HG03575 (cell line): ENCODE measurements around the gene GHR.
"Not testable (repeated sequence)": the region's sequence is repeated elsewhere in the genome, so short reads cannot be mapped to it uniquely, and the experiment has no call there.

Experiments used
- ATAC-seq: cut with Tn5 transposase; IDR thresholded peaks from one replicate; pipeline ENCODE4 v1.9.1; 2021; ENCODE audit not compliant: unreplicated experiment, insufficient number of reproducible peaks, low FRiP score; ENCODE audit errors: extremely low read depth

The GHR gene

DNA sequence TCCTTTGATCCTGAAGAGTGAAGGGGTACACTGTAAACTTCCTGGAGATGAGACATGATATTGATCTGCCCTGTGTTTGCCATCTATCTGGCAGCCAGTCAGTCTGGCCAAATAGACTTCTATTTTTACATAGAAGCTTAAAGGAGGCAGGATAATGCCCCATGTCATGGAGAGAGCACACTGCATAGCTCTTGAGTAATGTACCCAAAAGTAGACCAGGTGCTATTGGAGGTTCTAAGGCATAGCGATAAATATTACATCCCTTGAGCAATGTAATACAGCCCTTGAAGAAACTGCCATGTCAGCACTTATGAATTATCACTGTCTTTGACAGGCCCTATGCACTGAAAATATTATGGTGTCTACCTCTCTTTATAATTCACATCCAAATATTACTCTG is 131.8 kb downstream of the GHR start:
- no peak for ATAC-seq

DNA sequence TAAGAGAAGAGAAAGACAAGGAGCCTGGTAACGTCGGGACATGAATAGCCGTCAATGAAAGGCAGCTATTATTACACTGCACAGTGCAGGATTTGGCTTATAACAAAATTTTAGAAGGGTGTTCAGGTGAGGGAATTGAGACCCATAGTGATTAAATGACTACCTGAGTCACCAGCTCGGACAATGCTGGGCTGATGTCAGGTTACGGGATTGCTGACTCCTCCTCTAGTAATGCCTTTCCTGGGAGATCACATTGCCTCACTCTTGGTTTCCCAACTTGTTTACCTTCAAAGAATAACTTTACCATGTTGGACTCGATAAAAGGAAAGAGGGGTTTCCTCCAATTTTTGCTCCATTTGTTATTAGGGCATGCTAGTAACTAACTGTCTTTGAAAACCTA is 132.6 kb downstream of the GHR start:
- ATAC-seq, result no peak

DNA sequence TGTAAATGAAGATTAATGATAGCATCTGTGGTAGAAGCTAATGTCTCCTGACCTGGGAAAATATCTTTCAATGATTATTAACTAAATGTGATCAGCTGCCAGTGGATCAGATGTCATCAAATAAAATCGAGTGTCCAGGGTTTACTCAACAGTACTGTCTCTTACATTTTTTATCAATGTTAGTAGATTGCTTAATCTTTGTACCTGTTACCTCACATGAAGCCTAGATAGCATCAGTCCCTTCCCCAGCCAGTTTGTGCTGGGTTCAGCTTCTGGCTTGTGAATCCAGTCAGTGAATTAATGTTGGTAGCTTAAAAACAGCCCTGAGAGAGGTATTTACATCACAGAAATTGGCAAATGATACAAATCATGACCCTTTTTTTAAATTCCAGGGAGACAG is 134.4 kb downstream of the GHR start:
- no peak for ATAC-seq

DNA sequence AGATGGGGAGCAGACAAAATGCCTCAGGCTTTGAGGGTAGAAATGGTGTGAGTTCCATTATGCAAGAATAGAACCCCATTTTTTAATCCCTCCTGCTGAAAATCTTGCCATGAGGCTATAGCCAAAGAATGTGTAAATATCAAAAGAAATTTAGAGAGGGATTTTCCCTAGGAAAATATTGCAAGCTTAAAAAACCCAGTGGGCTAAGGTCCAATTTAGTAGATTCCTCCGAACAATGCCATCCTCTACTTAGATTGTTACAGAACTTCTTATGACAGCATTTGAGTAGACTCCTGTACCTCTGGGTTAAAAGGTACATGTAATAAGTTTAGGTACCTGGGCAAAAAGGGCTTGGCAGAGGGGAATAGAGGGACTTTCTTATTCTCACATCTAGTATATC is 138.4 kb downstream of the GHR start:
- no peak for ATAC-seq

DNA sequence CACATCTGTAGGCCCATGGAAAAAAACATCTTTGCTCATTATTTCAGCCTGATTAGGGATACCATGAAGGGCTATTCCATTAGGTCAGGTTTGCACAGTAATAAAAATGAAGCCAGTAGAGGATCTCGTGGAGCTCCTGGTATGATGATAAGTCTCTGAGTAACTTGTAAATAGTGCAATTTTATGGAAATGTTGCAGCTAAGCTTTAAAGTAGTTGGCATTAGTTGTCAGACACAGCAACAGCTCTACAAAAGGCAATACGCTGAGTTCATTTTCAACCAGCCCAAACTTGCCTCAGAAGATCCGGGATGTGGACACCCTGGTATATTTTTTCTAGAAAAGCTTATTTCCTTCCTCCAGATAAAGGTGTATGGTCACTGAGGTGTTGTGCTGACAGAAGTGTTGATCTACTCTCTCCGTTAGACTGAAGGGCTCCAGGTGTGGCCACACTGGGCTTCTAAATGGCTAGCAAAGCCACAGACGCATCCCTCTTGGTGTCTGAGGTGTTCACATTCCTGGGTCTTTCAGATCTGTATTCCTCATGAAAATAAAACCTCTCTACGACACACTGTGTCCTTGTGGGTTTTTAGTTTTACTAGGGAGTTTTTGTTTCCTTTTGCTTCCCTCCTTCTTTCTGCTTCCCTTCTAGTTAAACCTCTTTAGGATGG is 141.6 kb downstream of the GHR start:
- ATAC-seq, result no peak

DNA sequence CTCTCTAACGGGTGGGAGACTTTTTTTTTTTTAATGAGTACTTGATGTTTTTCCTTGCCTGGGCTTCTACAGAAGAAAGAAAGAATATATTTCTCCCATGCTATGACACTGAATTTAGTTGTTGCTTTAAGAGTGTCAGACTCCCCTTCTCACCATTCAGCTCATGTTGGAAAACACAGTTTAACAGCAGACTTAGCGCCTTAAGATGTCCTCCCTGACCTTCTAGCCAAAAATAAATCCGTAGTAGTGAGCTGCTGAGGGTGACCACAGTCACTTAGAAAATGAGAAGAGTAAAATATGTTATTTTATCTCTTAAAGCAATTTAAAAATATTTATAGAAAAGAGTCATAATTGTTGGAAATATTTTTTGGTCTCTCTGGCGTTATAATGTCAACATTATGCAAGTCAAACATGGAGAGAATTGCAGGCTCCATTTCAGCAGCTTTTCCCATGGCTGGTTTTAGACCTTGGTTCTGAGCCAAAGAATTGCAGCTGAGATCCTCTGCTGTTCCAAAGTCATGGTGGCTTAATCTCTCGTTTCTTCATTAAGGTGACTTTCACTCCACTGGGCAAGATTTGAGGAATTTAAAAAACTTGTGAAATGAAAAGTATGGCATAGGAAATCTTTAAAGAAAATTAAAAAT is 143.5 kb downstream of the GHR start:
- no peak for ATAC-seq

DNA sequence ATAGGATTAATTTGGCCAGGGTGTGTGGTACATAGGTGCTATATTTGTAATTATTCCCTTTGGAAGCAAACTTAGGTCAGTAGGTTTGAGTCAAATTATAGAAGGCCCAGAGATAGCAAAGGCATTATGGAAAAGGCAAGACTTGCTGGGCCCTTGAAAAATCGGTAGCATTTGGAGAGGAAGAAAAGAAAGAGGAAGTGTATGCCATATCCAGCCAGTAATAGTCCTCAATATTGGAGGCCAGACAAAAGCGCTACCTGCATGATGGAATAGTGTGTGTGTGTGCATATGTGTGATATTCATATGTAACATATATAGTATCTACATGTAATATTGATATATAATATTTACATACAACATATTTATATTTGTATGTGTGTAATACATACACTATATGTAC is 146.1 kb downstream of the GHR start:
- no peak for ATAC-seq

DNA sequence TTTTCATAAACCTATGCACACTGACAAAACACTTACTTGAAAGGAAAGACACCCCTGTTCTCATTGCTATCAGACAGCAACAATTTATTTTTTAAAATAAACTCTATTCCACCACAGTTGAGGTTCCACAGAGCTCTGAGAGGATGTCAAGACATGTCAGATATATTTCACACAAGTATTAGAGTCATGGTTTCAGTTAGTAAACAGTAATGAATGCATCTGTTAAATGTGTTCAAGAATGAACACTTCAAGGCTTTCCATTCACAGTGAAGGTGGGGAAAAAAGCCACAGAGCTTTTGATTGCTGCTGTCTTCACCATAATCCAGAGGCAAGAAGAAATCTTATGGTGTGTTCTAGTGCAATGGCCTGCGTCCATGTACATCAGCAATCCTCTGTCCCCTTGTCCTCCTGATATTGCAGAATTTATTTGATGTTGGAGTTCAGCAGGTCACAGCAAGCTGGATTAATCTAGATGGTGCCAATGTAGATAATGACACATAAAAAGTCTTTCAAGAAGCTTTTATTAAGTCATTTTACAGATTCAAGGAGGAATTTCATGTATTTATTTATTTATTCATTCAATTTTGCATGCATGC is 146.8 kb downstream of the GHR start:
- no peak for ATAC-seq

DNA sequence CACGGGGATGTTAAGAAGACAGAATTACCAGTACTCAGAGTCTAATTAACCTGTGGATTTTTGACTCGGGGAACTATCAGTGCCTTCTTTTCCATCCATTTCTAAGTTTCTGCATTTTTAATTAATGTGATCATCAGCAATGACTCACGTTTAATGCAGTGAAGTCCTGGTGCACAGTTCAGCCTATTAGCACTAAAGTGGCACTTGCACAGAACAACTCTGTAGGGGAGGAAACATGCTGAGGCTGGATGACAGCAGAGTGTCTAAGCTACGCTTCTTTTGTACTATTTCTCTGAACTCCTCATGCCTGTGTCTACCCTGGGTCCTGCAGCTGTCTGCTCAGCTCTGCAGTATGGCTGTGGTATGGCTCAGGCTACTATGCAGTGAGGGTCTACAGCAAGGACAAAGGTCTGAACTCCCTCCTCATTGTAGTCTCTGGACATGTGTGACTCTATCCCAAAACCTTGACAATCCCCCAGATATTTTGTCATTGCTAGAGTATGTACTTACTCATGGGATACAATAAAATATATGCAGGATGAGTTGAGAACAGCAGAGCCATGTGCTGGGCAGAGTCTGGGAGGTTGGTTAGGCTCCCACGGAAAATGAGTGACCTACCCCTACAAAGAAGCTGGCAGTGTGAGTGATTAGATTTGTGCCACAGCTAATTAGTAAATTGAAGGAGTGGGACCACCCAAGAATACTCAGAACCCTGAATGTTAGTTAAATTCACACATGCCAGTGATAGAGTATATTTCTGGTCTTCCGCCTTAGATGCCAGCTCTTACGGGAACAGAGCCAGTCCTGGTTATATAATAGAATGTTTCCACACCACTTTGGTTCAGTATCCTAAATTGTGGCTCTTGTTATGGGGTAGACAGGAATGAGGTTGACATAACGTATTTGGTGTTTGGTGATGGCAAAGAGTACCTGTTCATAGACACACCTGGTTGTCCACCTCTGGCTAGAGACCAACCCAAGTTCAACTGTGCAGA is 148.0 kb downstream of the GHR start:
- no peak for ATAC-seq

DNA sequence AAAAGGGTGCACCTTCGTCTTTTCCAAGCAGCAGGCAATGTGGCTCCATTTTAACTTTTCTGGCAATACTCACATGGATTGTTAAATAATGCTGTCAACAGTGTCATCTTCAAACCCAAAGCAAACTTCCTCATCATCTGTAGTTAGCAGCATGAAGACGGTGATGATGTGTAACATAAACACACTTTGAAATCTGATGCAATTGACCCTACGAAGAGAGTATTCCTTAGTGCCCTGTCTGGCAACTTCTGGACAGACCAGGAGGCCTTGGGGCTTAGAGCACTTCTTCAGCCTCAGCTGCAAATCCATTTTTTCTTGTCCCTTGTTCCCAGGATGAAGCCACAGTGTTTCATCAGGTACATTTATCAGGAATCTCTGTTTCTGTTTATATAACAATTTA is 149.1 kb downstream of the GHR start:
- ATAC-seq, result no peak

DNA sequence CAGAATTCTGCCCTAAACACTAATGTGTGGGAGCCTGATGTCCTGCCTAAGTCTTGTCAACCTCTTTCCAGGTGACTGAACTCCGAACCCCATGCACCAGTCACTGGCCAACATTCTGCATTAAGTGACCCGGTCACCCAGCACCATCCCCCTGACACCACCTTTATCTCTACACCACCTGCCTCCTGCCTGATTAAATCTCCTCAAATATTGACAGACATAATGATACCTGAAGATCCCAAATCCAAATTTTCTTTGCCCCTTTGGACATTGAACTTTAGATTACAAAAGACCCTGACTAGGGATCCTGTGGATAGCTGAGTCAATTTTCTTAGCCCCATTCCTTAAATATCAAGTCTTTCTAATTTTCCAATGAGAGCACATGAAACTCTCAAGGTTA is 150.1 kb downstream of the GHR start:
- no peak for ATAC-seq

DNA sequence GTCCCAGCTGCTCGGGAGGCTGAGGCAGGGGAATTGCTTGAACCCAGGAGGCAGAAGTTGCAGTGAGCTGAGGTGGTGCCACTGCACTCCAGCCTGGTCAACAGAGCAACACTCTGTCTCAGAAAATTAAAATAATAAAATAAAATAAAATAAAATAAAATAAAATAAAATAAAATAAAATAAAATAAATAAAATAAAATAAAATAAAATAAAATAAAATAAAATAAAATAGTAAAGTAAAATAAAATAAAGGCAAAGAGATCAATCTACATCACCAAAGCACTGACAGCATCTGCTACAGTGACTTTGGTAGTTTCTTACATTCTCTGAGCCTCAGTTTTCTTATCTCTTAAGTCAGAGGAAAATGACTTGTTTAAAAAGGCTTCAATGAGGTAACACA is 152.7 kb downstream of the GHR start:
- ATAC-seq, result not testable (repeated sequence)

DNA sequence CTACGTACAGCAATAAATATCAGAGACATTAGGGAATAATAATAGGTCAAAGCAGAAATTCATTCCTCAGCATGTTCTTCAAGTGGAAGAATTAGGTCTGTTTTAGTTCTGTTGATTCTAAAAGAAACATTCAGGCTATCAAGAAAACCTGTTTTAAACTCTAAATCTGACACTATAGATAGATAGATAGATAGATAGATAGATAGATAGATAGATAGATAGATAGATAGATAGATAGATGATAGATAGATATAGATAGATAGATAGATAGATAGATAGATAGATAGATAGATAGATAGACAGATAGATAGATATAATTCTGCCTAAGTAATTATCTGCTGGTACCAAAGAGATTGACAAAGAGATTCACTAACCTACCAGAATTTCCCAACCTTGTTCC is 155.7 kb downstream of the GHR start:
- not testable (repeated sequence) for ATAC-seq

DNA sequence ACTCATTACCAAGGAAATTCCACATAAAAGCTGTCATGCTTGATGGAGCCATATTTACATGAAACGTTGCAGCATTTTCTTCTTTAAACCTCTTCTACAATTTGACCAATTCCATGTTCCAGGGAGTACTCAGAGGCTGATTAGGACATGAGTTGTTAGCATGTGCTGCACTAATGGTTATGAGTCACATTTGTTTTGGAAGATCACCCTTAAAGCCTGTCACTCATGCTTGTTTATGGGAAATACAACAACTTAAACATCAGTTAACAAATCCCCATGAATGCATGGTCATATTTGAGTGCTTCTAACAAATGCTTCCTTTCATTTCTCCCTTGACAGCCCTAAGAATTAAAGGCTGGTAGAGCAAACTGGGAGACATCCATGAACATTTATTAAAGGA is 156.1 kb downstream of the GHR start:
- no peak for ATAC-seq

DNA sequence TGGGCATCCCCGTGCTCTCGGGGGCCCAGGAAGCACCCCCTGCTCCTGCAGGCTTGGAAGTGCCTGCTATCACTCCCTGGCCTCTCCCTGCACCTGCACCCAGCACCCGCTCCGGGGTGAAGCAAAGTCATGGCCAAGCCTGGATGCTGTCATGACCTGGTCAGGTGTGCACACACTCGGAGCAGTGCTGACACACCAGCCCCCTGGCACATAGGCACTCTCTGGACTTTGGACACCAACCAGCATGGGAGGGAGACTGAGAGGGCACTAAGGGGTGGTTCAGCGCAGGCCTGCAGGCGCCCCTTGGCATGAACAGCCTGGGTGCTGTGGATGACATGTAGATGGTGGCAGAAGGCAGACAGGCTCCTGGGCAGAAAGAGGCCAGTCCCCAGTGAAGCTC is 158.6 kb downstream of the GHR start:
- no peak for ATAC-seq

DNA sequence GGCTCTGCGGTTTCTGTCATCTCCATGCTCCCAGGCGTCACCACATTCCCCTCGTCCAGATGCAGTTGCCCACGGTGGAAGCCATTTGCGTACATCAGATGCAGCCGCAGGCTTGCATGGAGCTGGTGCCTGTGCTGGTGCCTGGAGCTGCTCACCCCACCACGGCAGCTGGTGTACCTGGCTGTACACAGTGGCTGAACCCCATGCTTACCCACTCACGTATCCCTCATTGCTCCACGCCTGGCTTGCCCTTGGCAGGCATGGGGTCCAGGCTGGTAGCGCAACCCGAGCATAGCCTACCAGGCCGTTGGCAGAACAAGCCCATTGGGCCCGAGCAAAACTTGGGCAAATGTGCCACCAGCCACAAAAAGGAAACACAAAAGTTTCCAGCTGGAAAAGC is 159.5 kb downstream of the GHR start:
- no peak for ATAC-seq

DNA sequence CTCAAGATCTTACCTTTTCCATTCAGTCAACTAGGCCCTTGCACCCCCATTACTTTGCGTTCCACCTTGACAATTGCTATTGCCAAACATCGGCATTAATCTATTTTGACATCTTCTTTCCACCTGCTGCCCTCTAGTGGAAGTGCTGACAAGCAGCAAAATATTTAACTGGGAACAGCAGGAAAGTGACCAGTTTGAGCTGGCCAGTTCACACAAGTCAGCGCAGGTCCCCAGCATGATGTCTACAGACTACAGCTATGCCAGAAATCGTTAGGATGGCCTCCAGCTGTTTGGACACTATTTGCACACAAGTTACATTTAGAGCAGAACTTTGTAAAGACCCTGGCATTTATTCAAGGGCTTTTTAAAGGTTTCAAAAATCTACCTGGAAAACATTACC is 160.1 kb downstream of the GHR start:
- no peak for ATAC-seq

DNA sequence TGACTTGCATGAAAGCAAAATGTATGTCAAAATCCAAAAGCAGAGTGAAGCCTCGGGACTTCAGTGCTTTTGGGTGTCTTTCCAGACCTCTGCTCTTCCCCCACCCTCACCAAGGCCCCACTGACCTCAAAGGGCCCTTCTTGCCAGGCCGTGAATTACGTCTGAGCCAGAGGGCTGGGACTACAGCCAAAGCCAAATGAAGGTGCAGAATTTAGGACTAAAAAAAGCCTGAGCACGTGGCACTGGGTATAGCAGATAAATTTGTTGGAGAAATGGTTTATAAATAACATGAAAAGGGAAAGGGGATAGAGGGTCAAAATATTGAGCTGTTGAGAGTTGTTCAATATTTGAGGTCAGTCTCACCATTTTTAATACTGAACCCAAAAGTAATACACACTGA is 163.4 kb downstream of the GHR start:
- no peak for ATAC-seq

DNA sequence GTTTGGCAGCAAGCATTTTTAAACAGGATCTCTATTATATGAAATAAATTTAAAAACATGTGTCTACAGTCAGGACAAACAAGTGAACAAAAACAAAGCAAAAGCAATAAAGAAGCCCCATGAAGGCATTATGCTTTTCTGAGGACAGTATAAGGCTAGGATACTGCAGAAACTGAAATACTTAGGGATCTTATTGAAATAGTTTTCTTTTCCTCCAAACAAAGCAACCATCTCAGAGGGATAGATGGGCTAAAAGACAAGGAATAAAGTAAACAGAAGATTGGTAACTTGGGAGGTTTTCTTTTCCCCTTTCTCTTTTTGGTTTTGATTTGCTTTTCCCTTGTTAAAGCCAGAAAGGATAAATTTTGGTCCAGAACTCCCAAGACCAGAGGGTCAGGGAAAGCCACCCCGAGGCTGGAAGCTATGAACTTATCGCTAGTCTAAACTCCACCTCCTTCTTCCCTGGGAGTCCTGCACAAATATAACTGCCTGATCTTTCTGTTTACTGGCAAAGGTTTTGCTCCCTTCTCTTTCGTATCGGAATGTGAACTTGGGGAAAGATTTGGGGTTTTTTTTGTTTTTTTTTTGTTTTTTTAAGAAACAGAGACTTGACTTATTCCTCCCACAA is 164.0 kb downstream of the GHR start:
- ATAC-seq, result no peak
